Right lobe of liver (tissue), 4 donors: ENCODE measurements around the gene TMEM131.

Experiments
- POLR2A ChIP-seq: fragments of 450-650 bp; IDR thresholded peaks from one replicate; pipeline ENCODE4 v1.6.1; 2017; ENCODE audit warnings: antibody characterized with exemption, mild to moderate bottlenecking
- TF ChIP-seq, protein P1 (sequence below), 4 donors: fragments of 200-600 bp in 3 of 4; fragments of 450-650 bp in 1 of 4; IDR thresholded peaks; one replicate each; pipeline versions ENCODE4 v1.5.1 to v1.8.0; 2016 to 2022; ENCODE audit warnings: antibody characterized with exemption in 4 of 4, mild to moderate bottlenecking in 2 of 4
- donor health status: DM: no; HTN: no; CAD: no.
- donor health status: DM: no; HTN: no; CAD: no.
- donor health status: DM: no; HTN: yes; CAD: no.

DNA sequence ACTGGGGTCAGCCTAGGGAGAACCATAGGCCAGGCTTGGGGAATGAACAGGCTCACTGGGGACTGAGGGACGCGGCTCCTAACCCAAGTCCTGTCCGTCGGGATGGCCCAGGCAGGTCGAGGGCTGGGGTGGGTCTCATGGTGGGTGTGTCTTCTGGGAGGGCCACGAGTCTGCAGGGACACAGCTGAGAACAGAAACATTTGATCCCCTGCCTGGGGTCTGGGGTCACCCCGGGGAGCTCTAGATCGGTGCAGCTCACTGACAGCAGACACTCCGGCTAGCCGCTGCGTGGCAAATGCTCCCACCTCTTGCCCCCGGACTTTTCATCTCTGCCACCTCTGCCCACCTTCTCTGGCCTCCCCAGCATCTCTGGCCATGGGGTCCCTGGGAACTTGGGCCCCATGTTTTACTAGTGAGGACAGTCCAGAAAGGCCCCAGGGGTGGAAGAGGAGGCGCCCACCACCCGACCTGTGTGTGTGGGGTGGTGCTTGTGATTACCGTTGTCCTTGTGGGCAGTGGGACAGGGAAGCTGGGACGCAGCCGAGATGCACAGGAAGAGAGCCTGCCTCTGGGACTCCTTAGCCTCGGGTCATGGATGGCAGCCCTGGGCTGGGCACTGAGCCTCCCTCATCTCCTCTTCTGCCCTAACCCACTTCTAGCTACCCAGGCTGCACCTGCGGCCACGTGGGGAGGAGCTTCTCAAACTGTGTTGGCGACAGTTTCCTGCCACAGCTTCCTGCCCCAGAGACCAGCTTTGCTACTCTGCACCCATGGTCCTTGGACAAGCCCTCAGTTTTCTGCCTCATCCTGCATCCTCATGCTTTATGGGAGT lies 277.5 kb downstream of the TMEM131 start:
- TF ChIP-seq, protein P1, sequence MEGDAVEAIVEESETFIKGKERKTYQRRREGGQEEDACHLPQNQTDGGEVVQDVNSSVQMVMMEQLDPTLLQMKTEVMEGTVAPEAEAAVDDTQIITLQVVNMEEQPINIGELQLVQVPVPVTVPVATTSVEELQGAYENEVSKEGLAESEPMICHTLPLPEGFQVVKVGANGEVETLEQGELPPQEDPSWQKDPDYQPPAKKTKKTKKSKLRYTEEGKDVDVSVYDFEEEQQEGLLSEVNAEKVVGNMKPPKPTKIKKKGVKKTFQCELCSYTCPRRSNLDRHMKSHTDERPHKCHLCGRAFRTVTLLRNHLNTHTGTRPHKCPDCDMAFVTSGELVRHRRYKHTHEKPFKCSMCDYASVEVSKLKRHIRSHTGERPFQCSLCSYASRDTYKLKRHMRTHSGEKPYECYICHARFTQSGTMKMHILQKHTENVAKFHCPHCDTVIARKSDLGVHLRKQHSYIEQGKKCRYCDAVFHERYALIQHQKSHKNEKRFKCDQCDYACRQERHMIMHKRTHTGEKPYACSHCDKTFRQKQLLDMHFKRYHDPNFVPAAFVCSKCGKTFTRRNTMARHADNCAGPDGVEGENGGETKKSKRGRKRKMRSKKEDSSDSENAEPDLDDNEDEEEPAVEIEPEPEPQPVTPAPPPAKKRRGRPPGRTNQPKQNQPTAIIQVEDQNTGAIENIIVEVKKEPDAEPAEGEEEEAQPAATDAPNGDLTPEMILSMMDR (IDR thresholded peaks at IDR 0.05), result no peak
- no peak for TF ChIP-seq POLR2A
